NCI-H1092 treated with DMSO at 0.1 percent for 48 hours (cell line): Measurements from ENCODE around the gene TLX3.
A peak's percentile ranks its signal among the peaks of the same experiment; 100 is the strongest.
"Not testable (repeated sequence)": the region's sequence is repeated elsewhere in the genome, so short reads cannot be mapped to it uniquely, and the experiment has no call there.

ENCODE experiments used
- DNase-seq: peaks from one replicate; lab custom pipeline; 2025; lab: John Stamatoyannopoulos, UW

Gene TLX3

GRCh38 chr5:171308453-171309275, at the start of gene TLX3:
Gene TLX3, plus strand, starts transcription at chr5:171309248. Its CDS starts 118 bp downstream, at chr5:171309366.
- DNase-seq: no peak

- no peak for DNase-seq
Observed at GRCh38 chr5:171261361-171261760, 47.7 kb upstream of the TLX3 start.

GRCh38 chr5:171261904-171262303, 47.1 kb upstream of the TLX3 start:
- DNase-seq: no peak

- DNase-seq: no peak
Observed at GRCh38 chr5:171263181-171263580, 45.9 kb upstream of the TLX3 start.

GRCh38 chr5:171264843-171265242, 44.2 kb upstream of the TLX3 start:
- no peak for DNase-seq

- DNase-seq: no peak
Observed at GRCh38 chr5:171268700-171269620, 40.1 kb upstream of the TLX3 start.

GRCh38 chr5:171269717-171270116, 39.3 kb upstream of the TLX3 start:
- no peak for DNase-seq

GRCh38 chr5:171270136-171270535, 38.9 kb upstream of the TLX3 start:
- no peak for DNase-seq

GRCh38 chr5:171271798-171272197, 37.2 kb upstream of the TLX3 start:
- DNase-seq: no peak

- DNase-seq: peak; percentile 4
Observed at GRCh38 chr5:171272996-171273970, 35.8 kb upstream of the TLX3 start.

GRCh38 chr5:171275841-171276544, 33.1 kb upstream of the TLX3 start:
- DNase-seq: peak; percentile 1

GRCh38 chr5:171283753-171284152, 25.3 kb upstream of the TLX3 start:
- DNase-seq: no peak

GRCh38 chr5:171285465-171285864, 23.6 kb upstream of the TLX3 start:
- DNase-seq: no peak

- DNase-seq: no peak
Observed at GRCh38 chr5:171288066-171288465, 21.0 kb upstream of the TLX3 start.

- DNase-seq: no peak
Observed at GRCh38 chr5:171291371-171291770, 17.7 kb upstream of the TLX3 start.

- DNase-seq: no peak
Observed at GRCh38 chr5:171295299-171295698, 13.7 kb upstream of the TLX3 start.

GRCh38 chr5:171295801-171296200, 13.2 kb upstream of the TLX3 start:
- DNase-seq: no peak

- DNase-seq: not testable (repeated sequence)
Observed at GRCh38 chr5:171297941-171298340, 11.1 kb upstream of the TLX3 start.

GRCh38 chr5:171299228-171299627, 9.8 kb upstream of the TLX3 start:
- DNase-seq: no peak

GRCh38 chr5:171299851-171300250, 9.2 kb upstream of the TLX3 start:
- no peak for DNase-seq

GRCh38 chr5:171300358-171300757, 8.7 kb upstream of the TLX3 start:
- DNase-seq: no peak
